HUES48 (cell line): ENCODE results near the gene UBASH3B.

Experiments
- H3K27ac ChIP-seq: one replicate; pipeline ENCODE4 v1.7.0; 2013; ENCODE audit warnings: low read depth, low read length, inconsistent platforms
- H3K27me3 ChIP-seq: 2 replicates; pipeline ENCODE4 v1.6.1; 2013; ENCODE audit warnings: mild to moderate bottlenecking, low read length; ENCODE audit not compliant: control insufficient read depth, insufficient read depth
- H3K36me3 ChIP-seq: 2 replicates; pipeline ENCODE4 v1.6.1; 2013; ENCODE audit warnings: low read length; ENCODE audit not compliant: control insufficient read depth, insufficient read depth
- H3K4me1 ChIP-seq: 2 replicates; pipeline ENCODE4 v1.6.1; 2013; ENCODE audit warnings: mild to moderate bottlenecking, low read length; ENCODE audit not compliant: control insufficient read depth, insufficient read depth
- H3K4me3 ChIP-seq: 2 replicates; pipeline ENCODE4 v1.5.1; 2013; ENCODE audit warnings: mild to moderate bottlenecking, low read depth, low read length
- H3K9ac ChIP-seq: 2 replicates; pipeline ENCODE4 v1.6.1; 2013; ENCODE audit warnings: mild to moderate bottlenecking, low read depth, low read length, moderate library complexity
- H3K9me3 ChIP-seq: 2 replicates; pipeline ENCODE4 v1.6.1; 2013; ENCODE audit warnings: low read length; ENCODE audit not compliant: control insufficient read depth, insufficient read depth

The UBASH3B gene

DNA sequence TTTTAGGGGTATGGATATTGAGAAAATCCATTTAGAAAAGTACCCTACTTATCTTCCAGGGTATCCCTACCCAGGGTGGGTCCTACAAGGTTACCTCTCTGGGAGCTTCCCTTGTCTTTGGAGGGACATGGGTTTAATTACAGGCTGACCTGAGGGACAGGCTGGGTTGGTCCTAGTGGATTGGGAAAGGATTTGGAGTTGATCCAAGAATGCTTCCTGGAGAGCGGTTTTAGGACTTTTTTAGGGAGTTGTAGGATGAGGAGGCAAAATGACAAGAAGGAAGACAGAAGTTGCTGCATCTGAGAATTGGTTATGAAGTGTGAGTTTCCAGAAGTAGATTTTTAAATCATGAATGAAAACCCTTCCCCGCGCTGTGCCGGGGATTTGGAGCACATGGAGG lies 121.0 kb downstream of the UBASH3B start:
- no peaks in the 10 kb centered on the region for H3K36me3 ChIP-seq
- peaks cover 4% of the 10 kb centered on the region; the same call in 1 of the 2 replicates for H3K4me1 ChIP-seq
- H3K27ac ChIP-seq = no peak overlapping the region
- H3K4me3 ChIP-seq = no peak overlapping the region
- H3K9me3 ChIP-seq = no peaks in the 10 kb centered on the region
- H3K9ac ChIP-seq = no peak overlapping the region
- no peaks in the 10 kb centered on the region for H3K27me3 ChIP-seq

DNA sequence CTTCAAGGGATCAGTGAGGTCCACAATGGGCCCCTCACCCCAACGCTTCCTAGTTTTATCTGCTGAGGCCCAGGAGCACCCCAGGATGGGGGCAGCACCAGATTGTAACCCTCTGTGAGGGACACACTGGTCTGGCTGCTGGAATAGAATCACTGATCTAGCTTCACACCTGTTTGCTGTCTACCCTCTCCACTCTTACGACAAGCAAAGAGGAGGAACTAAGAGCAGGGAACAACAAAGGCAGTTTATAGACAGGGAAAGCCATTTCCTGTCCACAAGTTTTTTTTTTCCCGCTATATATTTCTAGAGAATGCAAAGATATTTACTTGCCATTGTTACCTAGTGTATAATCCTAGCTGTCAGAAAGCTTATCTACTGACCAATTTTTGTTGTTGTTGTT lies 121.8 kb downstream of the UBASH3B start:
- H3K9me3 ChIP-seq = no peaks in the 10 kb centered on the region
- no peak overlapping the region for H3K9ac ChIP-seq
- no peak overlapping the region for H3K27ac ChIP-seq
- peaks cover 4% of the 10 kb centered on the region; the same call in 1 of the 2 replicates for H3K4me1 ChIP-seq
- no peaks in the 10 kb centered on the region for H3K36me3 ChIP-seq
- H3K27me3 ChIP-seq = no peaks in the 10 kb centered on the region
- no peak overlapping the region for H3K4me3 ChIP-seq

GRCh38 chr11:122778148-122778547 lies 122.6 kb downstream of the UBASH3B start:
- no peak overlapping the region for H3K27ac ChIP-seq
- no peaks in the 10 kb centered on the region for H3K36me3 ChIP-seq

DNA sequence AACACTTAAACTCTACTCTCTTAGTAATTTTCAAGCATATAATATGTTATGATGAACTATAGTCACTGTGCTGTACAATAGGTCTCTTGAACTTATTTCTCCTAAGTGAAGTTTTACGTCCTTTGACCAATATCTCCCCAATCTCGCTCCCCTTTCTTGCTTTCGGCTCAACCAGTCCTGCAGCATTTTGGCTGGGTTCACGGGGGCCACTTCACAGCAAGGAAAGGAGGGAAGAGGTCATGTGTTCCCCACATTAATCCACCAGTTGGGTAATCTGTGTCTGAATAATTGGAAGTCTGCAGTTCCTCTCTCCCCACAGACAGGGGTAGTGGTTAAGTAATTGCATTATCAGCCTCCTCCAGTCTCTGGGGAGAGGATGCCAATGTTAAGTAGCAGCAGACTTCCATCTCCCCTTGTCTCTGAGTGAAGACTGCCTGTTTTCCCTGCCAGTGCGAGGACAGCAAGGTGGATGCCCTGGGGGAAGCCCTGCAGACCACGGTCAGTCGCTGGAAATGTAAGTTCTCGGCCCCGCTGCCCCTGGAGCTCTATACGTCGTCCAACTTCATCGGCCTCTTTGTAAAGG lies 123.6 kb downstream of the UBASH3B start:
- Histone ChIP-seq H3K36me3 (no peaks in the 10 kb centered on the region), H3K4me3 (no peak overlapping the region), H3K4me1 (peaks cover 4% of the 10 kb centered on the region; the same call in 1 of the 2 replicates), H3K27me3 (no peaks in the 10 kb centered on the region), H3K9ac (no peak overlapping the region), H3K9me3 (no peaks in the 10 kb centered on the region), H3K27ac (no peak overlapping the region)

More at GRCh38 chr11:122778148-122778547, 122.6 kb downstream of the UBASH3B start:
- H3K9me3 ChIP-seq = no peaks in the 10 kb centered on the region
- no peak overlapping the region for H3K9ac ChIP-seq
- no peaks in the 10 kb centered on the region for H3K27me3 ChIP-seq
- peaks cover 4% of the 10 kb centered on the region; the same call in 1 of the 2 replicates for H3K4me1 ChIP-seq
- no peak overlapping the region for H3K4me3 ChIP-seq

- Histone ChIP-seq H3K4me1 (peaks cover 4% of the 10 kb centered on the region; the same call in 1 of the 2 replicates), H3K27ac (no peak overlapping the region), H3K27me3 (no peaks in the 10 kb centered on the region), H3K9ac (no peak overlapping the region), H3K4me3 (no peak overlapping the region), H3K36me3 (no peaks in the 10 kb centered on the region), H3K9me3 (no peaks in the 10 kb centered on the region)
Observed at GRCh38 chr11:122780296-122780949, 124.9 kb downstream of the UBASH3B start.

- Histone ChIP-seq H3K36me3 (no peaks in the 10 kb centered on the region), H3K27ac (no peak overlapping the region), H3K9ac (no peak overlapping the region), H3K9me3 (no peaks in the 10 kb centered on the region), H3K4me1 (peaks cover 4% of the 10 kb centered on the region; the same call in 1 of the 2 replicates), H3K27me3 (no peaks in the 10 kb centered on the region), H3K4me3 (no peak overlapping the region)
Observed at GRCh38 chr11:122781378-122782195, 126.1 kb downstream of the UBASH3B start.

DNA sequence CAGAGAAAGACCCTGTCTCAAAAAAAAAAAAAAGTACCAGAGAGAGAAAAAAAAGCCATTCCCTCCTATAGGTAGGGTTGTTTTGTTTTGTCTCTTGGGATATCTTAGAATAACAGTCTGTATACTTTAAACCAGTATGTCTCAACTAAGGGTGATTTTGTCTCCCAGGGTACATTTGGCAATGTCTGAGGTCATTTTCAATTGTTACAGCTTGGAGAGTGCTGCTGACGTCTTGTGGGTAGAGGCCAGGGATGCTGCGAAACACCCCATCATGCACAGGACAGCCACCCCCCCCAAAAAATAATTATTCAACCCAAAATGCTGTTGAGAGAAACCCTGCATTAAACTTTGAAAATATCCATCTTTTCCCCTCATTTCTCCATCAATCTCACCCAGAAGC lies 126.7 kb downstream of the UBASH3B start:
- Histone ChIP-seq H3K27ac (no peak overlapping the region), H3K27me3 (no peaks in the 10 kb centered on the region), H3K4me1 (peaks cover 4% of the 10 kb centered on the region; the same call in 1 of the 2 replicates), H3K9me3 (no peaks in the 10 kb centered on the region), H3K9ac (no peak overlapping the region), H3K4me3 (no peak overlapping the region), H3K36me3 (no peaks in the 10 kb centered on the region)

- Histone ChIP-seq H3K27ac (no peak overlapping the region), H3K4me1 (peaks cover 4% of the 10 kb centered on the region; the same call in 1 of the 2 replicates), H3K36me3 (no peaks in the 10 kb centered on the region), H3K4me3 (no peak overlapping the region), H3K9me3 (no peaks in the 10 kb centered on the region), H3K9ac (no peak overlapping the region), H3K27me3 (no peaks in the 10 kb centered on the region)
Observed at GRCh38 chr11:122784325-122784955, 128.9 kb downstream of the UBASH3B start.

- H3K9me3 ChIP-seq = no peaks in the 10 kb centered on the region
- H3K27ac ChIP-seq = no peak overlapping the region
- no peaks in the 10 kb centered on the region for H3K36me3 ChIP-seq
- no peak overlapping the region for H3K9ac ChIP-seq
- no peak overlapping the region for H3K4me3 ChIP-seq
- no peaks in the 10 kb centered on the region for H3K27me3 ChIP-seq
- peaks cover 4% of the 10 kb centered on the region; the same call in 1 of the 2 replicates for H3K4me1 ChIP-seq
Observed at GRCh38 chr11:122785031-122785541, 129.6 kb downstream of the UBASH3B start.

- Histone ChIP-seq H3K4me3 (no peak overlapping the region), H3K27ac (no peak overlapping the region), H3K36me3 (no peaks in the 10 kb centered on the region), H3K9ac (no peak overlapping the region), H3K4me1 (no peaks in the 10 kb centered on the region), H3K27me3 (no peaks in the 10 kb centered on the region), H3K9me3 (no peaks in the 10 kb centered on the region)
Observed at GRCh38 chr11:122786896-122787295, 131.4 kb downstream of the UBASH3B start.
